Urothelium cell line (cell line): ENCODE results near the gene CES4A.

Source experiments
- DNase-seq: peaks from one replicate; pipeline ENCODE4 v3.0.0; 2011; ENCODE audit warnings: low spot score, mixed read lengths
- FAIRE-seq: peaks from 2 replicates; lab custom pipeline; 2011; peaks lifted over from hg19 to GRCh38; lab: Jason Lieb, UNC

CES4A gene

GRCh38 chr16:67017421-67017750 is 29.0 kb downstream of the CES4A start:
- FAIRE-seq, result no peak
- no peak for DNase-seq

- DNase-seq (peak; percentile 86), FAIRE-seq (peak; percentile 62)
Observed at GRCh38 chr16:67017810-67018488, 29.6 kb downstream of the CES4A start.

GRCh38 chr16:67019171-67019570 is 30.8 kb downstream of the CES4A start:
- no peak for DNase-seq
- no peak for FAIRE-seq

- DNase-seq (no peak), FAIRE-seq (no peak)
Observed at GRCh38 chr16:67021321-67021720, 32.9 kb downstream of the CES4A start.

GRCh38 chr16:67022531-67023214 is 34.3 kb downstream of the CES4A start:
- DNase-seq (no peak), FAIRE-seq (no peak)

- DNase-seq (no peak), FAIRE-seq (no peak)
Observed at GRCh38 chr16:67023689-67024088, 35.3 kb downstream of the CES4A start.

GRCh38 chr16:67024384-67025209 is 36.2 kb downstream of the CES4A start:
- FAIRE-seq, result no peak
- DNase-seq, result no peak

GRCh38 chr16:67025210-67025550 is 36.8 kb downstream of the CES4A start:
- no peak for DNase-seq
- FAIRE-seq, result no peak

GRCh38 chr16:67026570-67026969 is 38.2 kb downstream of the CES4A start:
- DNase-seq (no peak), FAIRE-seq (no peak)

GRCh38 chr16:67027046-67027445 is 38.7 kb downstream of the CES4A start:
- FAIRE-seq (no peak), DNase-seq (no peak)

GRCh38 chr16:67028167-67028695 is 39.8 kb downstream of the CES4A start:
- FAIRE-seq (no peak), DNase-seq (no peak)

GRCh38 chr16:67028696-67029253 is 40.4 kb downstream of the CES4A start, which contains the start of gene CBFB:
CBFB (plus strand) TSS chr16:67029149; CDS start chr16:67029408, 259 bp downstream.
- FAIRE-seq (no peak), DNase-seq (peak; percentile 99)

- peak; percentile 54 for DNase-seq
- FAIRE-seq, result no peak
Observed at GRCh38 chr16:67029254-67030096, 41.1 kb downstream of the CES4A start.

GRCh38 chr16:67030221-67030962 is 42.0 kb downstream of the CES4A start:
- DNase-seq, result no peak
- no peak for FAIRE-seq

- DNase-seq, result no peak
- FAIRE-seq, result no peak
Observed at GRCh38 chr16:67034487-67034886, 46.1 kb downstream of the CES4A start.

- no peak for DNase-seq
- no peak for FAIRE-seq
Observed at GRCh38 chr16:67035364-67035763, 47.0 kb downstream of the CES4A start.

GRCh38 chr16:67036323-67036741 is 47.9 kb downstream of the CES4A start:
- FAIRE-seq (no peak), DNase-seq (no peak)

- no peak for DNase-seq
- FAIRE-seq, result no peak
Observed at GRCh38 chr16:67039260-67040020, 51.1 kb downstream of the CES4A start.

GRCh38 chr16:67040166-67040565 is 51.8 kb downstream of the CES4A start:
- FAIRE-seq, result no peak
- no peak for DNase-seq
